Endothelial cell of umbilical vein (primary cell): ENCODE data around the gene PRKCSH.

Experiments
- CTCF ChIP-seq, 2 donors: IDR thresholded peaks; 1 replicate in 1 of 2; 2 replicates in 1 of 2; pipeline ENCODE4 v1.5.1; 2011; ENCODE audit warnings: low read length in 2 of 2, mild to moderate bottlenecking in 2 of 2, moderate library complexity in 2 of 2, control low read depth in 1 of 2, inconsistent platforms in 1 of 2, low read depth in 1 of 2; ENCODE audit not compliant: insufficient read depth in 1 of 2; ENCODE audit errors: extremely low read depth in 1 of 2
- EZH2 ChIP-seq: IDR thresholded peaks from 2 replicates; pipeline ENCODE4 v1.6.1; 2012; ENCODE audit warnings: borderline replicate concordance, low read depth, mild to moderate bottlenecking, moderate library complexity, low read length, inconsistent platforms; ENCODE audit not compliant: severe bottlenecking
- FOS ChIP-seq: IDR thresholded peaks from 2 replicates; pipeline ENCODE4 v1.6.1; 2011; ENCODE audit warnings: mild to moderate bottlenecking, low read length, moderate library complexity, borderline replicate concordance; ENCODE audit not compliant: insufficient read depth
- GATA2 ChIP-seq: IDR thresholded peaks from 2 replicates; pipeline ENCODE4 v1.7.0; 2011; ENCODE audit warnings: low read depth, mild to moderate bottlenecking, moderate library complexity, mixed read lengths, low read length; ENCODE audit not compliant: insufficient read length, insufficient read depth
- JUN ChIP-seq: IDR thresholded peaks from 2 replicates; pipeline ENCODE4 v1.6.1; 2011; ENCODE audit warnings: borderline replicate concordance, low read depth; ENCODE audit not compliant: insufficient read length, insufficient read depth
- MAX ChIP-seq: IDR thresholded peaks from 2 replicates; pipeline ENCODE4 v1.6.1; 2011; ENCODE audit not compliant: insufficient read depth, insufficient read length
- MYC ChIP-seq: IDR thresholded peaks from one replicate; pipeline ENCODE4 v1.6.1; 2011; ENCODE audit warnings: mild to moderate bottlenecking, low read depth, low read length
- POLR2A ChIP-seq: IDR thresholded peaks from 2 replicates; pipeline ENCODE4 v1.6.1; 2012; ENCODE audit warnings: low read depth, mild to moderate bottlenecking, control low read depth, low read length
- POLR2AphosphoS5 ChIP-seq: IDR thresholded peaks from 2 replicates; pipeline ENCODE4 v1.6.1; 2012; ENCODE audit warnings: low read depth, mild to moderate bottlenecking, control low read depth, low read length, moderate library complexity; ENCODE audit not compliant: insufficient read depth

GRCh38 chr19:11390933-11391680 lies 44.3 kb upstream of the PRKCSH start:
- TF ChIP-seq POLR2A: no peak
- no peak for TF ChIP-seq CTCF (IDR thresholded peaks at IDR 0.05; ENCODE audit: extremely low read depth in 1 of 2, insufficient read depth in 1 of 2, low read depth in 1 of 2, low read length in 2 of 2)
- no peak for TF ChIP-seq EZH2
- no peak for TF ChIP-seq FOS
- TF ChIP-seq MYC: no peak
- TF ChIP-seq MAX: no peak
- no peak for TF ChIP-seq POLR2AphosphoS5
- no peak for TF ChIP-seq JUN
- no peak for TF ChIP-seq GATA2
